Measurements from ENCODE around the gene MEOX2.

Gene MEOX2

DNA sequence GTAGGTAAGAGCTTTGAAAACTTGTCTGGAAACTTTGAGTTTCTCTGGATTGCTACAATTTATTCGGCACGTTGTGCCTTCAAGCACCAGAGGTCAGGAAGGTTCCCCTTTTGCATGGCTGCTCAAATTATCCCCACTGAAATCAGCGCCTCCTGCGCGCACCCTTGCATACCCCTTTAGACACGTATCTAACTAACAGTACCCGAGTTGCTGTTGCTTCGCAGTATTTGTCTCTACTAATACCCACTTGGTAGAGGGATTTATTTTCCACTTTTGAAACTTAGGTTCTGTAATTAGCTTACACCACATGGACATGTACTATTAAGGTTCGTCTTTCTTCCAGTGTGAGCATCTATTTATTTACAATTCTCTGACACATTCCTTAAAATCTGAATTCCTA, 1.6 kb downstream of the MEOX2 start:
- TF ChIP-seq POLR2AphosphoS5 (IDR thresholded peaks at IDR 0.05; ENCODE audit: borderline replicate concordance, low read depth, low read length) (no peak), FOXP2 (optimal IDR thresholded peaks at IDR 0.05; ENCODE audit: control extremely low read depth, extremely low read length, insufficient read depth) (no peak), EZH2 (IDR thresholded peaks at IDR 0.05) (no peak)
- no peak for DNase-seq (ENCODE audit: low read depth, low spot score)
- Histone ChIP-seq H3K36me3 (ENCODE audit: insufficient read depth, low read length) (no peaks in the 10 kb centered on the region), H3K9me3 (ENCODE audit: low read depth, low read length) (no peaks in the 10 kb centered on the region), H3K9ac (ENCODE audit: insufficient read length) (no peak overlapping the region), H3K4me3 (peak overlapping the region; percentile 81; the same call in 1 of the 2 replicates), H3K27ac (no peak overlapping the region)

DNA sequence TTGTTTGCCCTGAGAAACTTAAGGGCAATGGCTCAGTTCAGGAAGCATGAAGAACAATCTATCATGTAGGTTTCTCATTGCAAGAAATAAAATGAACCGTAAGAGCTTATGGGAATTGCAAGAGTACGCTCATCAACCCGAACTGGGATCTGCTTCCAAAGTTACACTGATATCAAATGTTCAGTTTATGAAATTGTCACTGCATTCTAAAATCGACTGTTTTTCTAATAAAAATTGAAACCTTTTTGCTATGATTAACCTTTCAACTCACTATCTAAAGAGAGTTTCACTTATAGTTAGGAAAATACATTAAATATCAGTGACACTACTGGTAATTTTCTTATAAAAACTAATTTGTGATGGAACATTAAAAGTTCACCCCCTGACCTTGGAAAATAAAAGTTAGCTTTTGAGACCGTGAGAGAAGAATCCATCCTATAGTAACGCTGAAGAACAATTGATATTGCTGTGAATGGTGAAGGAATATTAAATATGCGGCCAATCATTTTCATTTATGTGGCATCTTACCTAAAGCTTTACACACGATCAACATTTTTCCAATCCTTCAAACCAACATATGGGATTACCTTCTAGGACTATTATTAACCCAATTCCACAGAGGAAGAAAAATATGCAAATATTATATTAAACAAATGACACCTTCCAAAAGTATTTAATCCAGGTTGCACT, 2.2 kb downstream of the MEOX2 start:
- Histone ChIP-seq H3K9ac (ENCODE audit: insufficient read length) (no peak overlapping the region), H3K27ac (no peak overlapping the region), H3K9me3 (ENCODE audit: low read depth, low read length) (no peaks in the 10 kb centered on the region), H3K36me3 (ENCODE audit: insufficient read depth, low read length) (no peaks in the 10 kb centered on the region), H3K4me3 (no peak overlapping the region)
- DNase-seq (ENCODE audit: low read depth, low spot score), result no peak
- no peak for TF ChIP-seq FOXP2 (optimal IDR thresholded peaks at IDR 0.05; ENCODE audit: control extremely low read depth, extremely low read length, insufficient read depth)
- no peak for TF ChIP-seq EZH2 (IDR thresholded peaks at IDR 0.05)
- no peak for TF ChIP-seq POLR2AphosphoS5 (IDR thresholded peaks at IDR 0.05; ENCODE audit: borderline replicate concordance, low read depth, low read length)

DNA sequence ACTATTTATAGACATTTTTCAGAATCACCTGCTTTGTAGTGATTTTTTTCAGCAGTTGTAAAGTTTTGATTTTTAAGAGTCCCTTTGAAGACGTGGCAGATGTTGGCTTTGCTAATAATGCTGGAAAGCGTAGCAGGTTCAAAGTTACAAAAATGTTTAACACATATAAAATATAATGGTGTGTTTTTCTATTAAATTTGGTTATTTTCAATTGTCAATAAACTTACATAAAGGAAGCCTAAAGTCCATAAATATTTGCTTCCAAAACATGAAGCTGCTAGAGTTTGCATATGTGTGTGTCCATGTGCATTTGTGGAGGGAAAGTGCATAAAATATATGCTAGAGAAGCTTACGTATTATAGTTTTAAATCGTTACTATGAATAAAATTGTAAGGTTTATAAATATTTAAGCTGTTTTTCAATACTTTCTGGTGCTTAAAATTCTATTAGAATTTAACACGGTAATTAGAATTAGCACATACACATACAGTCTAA, 3.7 kb downstream of the MEOX2 start:
- Histone ChIP-seq H3K27ac (no peak overlapping the region), H3K36me3 (ENCODE audit: insufficient read depth, low read length) (no peaks in the 10 kb centered on the region), H3K4me3 (no peak overlapping the region), H3K9me3 (ENCODE audit: low read depth, low read length) (no peaks in the 10 kb centered on the region), H3K9ac (ENCODE audit: insufficient read length) (no peak overlapping the region)
- no peak for DNase-seq (ENCODE audit: low read depth, low spot score)
- TF ChIP-seq FOXP2 (optimal IDR thresholded peaks at IDR 0.05; ENCODE audit: control extremely low read depth, extremely low read length, insufficient read depth) (no peak), POLR2AphosphoS5 (IDR thresholded peaks at IDR 0.05; ENCODE audit: borderline replicate concordance, low read depth, low read length) (no peak), EZH2 (IDR thresholded peaks at IDR 0.05) (no peak)

DNA sequence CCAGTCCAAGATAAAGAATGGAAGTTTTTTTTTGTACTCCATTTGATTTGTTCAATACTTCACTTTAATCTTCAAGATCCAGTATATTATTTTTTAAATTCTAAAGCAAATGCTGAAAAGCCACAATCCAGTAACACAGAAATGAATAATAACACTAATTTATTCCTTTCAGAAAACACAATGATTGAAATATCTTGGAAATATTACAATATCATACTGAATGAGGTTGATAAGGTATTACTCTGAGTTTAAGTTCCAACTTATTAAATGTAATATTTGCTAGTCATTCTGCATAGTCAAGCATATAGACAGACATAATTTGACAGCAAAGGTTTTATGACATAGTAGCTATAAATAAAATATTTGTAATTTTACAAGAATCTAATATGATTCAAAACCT, 4.4 kb downstream of the MEOX2 start:
- H3K9me3 ChIP-seq (ENCODE audit: low read depth, low read length), result no peaks in the 10 kb centered on the region
- H3K36me3 ChIP-seq (ENCODE audit: insufficient read depth, low read length), result no peaks in the 10 kb centered on the region
- no peak overlapping the region for H3K9ac ChIP-seq (ENCODE audit: insufficient read length)
- TF ChIP-seq EZH2 (IDR thresholded peaks at IDR 0.05) (no peak), FOXP2 (optimal IDR thresholded peaks at IDR 0.05; ENCODE audit: control extremely low read depth, extremely low read length, insufficient read depth) (no peak), POLR2AphosphoS5 (IDR thresholded peaks at IDR 0.05; ENCODE audit: borderline replicate concordance, low read depth, low read length) (no peak)
- no peak overlapping the region for H3K4me3 ChIP-seq
- H3K27ac ChIP-seq, result no peak overlapping the region
- no peak for DNase-seq (ENCODE audit: low read depth, low spot score)

DNA sequence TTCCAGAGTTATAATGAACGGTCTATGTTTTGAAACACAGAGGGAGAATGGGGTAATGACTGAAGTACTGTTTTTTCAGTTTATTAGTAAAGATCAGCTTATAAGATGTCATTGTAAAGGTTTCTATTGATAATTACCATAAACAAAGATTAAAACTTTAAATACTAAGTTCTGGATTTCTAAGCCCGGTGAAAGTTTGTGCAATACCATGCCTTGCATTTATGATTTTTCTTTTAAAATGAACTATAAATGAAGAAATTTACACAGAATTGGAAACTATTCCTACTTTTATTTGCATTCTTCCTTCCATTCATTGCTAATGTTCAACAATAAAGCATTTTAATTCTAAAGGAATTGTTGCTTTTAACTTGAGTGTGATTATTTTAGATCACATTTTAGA, 4.9 kb downstream of the MEOX2 start:
- H3K36me3 ChIP-seq (ENCODE audit: insufficient read depth, low read length), result no peaks in the 10 kb centered on the region
- TF ChIP-seq POLR2AphosphoS5 (IDR thresholded peaks at IDR 0.05; ENCODE audit: borderline replicate concordance, low read depth, low read length), result no peak
- TF ChIP-seq FOXP2 (optimal IDR thresholded peaks at IDR 0.05; ENCODE audit: control extremely low read depth, extremely low read length, insufficient read depth), result no peak
- TF ChIP-seq EZH2 (IDR thresholded peaks at IDR 0.05), result no peak
- DNase-seq (ENCODE audit: low read depth, low spot score), result no peak
- no peaks in the 10 kb centered on the region for H3K9me3 ChIP-seq (ENCODE audit: low read depth, low read length)
- H3K9ac ChIP-seq (ENCODE audit: insufficient read length), result no peak overlapping the region
- no peak overlapping the region for H3K4me3 ChIP-seq
- H3K27ac ChIP-seq, result no peak overlapping the region

DNA sequence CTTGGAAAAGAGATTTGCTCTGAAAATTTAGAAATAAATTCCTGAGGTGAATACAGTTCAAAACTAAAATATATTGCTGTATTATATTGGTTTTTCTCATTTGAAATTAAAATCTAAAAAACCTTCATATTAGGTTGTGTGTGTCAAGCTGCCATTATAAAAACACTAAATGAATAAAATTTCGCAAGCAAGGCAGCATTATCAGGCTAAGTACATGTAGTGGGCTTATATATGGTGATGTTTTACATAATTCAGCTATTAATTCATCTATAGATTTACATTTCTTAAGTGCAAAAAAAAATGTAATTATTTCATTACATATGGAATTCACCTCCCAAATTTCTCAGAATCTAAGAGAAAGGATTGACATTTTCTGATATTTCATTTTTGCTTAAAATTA, 5.3 kb downstream of the MEOX2 start:
- TF ChIP-seq EZH2 (IDR thresholded peaks at IDR 0.05) (no peak), POLR2AphosphoS5 (IDR thresholded peaks at IDR 0.05; ENCODE audit: borderline replicate concordance, low read depth, low read length) (no peak), FOXP2 (optimal IDR thresholded peaks at IDR 0.05; ENCODE audit: control extremely low read depth, extremely low read length, insufficient read depth) (no peak)
- Histone ChIP-seq H3K9me3 (ENCODE audit: low read depth, low read length) (no peaks in the 10 kb centered on the region), H3K4me3 (no peak overlapping the region), H3K27ac (no peak overlapping the region), H3K9ac (ENCODE audit: insufficient read length) (no peak overlapping the region), H3K36me3 (ENCODE audit: insufficient read depth, low read length) (no peaks in the 10 kb centered on the region)
- no peak for DNase-seq (ENCODE audit: low read depth, low spot score)

DNA sequence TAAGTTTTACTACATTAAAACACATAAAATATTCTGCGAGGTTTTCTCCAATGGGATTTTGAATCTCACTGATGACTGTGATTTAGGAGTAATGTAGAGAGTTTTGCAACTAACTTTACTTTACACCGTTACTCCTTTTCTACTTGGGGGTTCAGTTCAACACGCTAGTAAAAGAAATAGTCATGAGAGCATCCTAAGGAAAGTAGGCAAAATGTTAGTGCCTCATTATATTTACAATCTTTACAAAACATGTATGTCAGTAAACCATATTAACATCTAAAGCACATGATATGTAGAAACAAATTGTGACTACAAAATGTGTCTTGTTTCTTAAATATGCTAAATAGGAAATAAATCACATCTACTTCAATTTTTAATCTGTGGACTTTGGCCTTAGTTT, 6.0 kb downstream of the MEOX2 start:
- Histone ChIP-seq H3K36me3 (ENCODE audit: insufficient read depth, low read length) (no peaks in the 10 kb centered on the region), H3K9me3 (ENCODE audit: low read depth, low read length) (no peaks in the 10 kb centered on the region), H3K9ac (ENCODE audit: insufficient read length) (no peak overlapping the region), H3K4me3 (no peak overlapping the region), H3K27ac (no peak overlapping the region)
- no peak for DNase-seq (ENCODE audit: low read depth, low spot score)
- no peak for TF ChIP-seq FOXP2 (optimal IDR thresholded peaks at IDR 0.05; ENCODE audit: control extremely low read depth, extremely low read length, insufficient read depth)
- TF ChIP-seq EZH2 (IDR thresholded peaks at IDR 0.05), result no peak
- no peak for TF ChIP-seq POLR2AphosphoS5 (IDR thresholded peaks at IDR 0.05; ENCODE audit: borderline replicate concordance, low read depth, low read length)

DNA sequence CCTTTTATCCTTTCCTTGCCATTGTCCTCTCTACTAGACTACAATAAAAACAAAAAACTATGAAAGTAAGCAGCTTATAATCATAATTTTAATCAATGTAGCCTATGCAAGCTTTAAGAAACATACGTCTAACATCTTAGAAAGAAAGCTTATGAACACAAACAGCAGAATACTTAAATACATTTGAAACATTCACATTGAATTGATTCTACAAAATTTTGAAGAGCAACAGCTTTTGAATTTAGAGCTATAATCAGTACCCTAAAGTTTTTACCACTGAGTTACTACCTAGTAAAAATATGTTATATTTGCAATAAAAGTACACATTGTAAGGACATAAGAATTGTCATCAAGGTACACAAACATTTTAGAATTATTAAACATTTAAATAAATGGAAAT, 7.2 kb downstream of the MEOX2 start:
- Histone ChIP-seq H3K9ac (ENCODE audit: insufficient read length) (no peak overlapping the region), H3K9me3 (ENCODE audit: low read depth, low read length) (no peaks in the 10 kb centered on the region), H3K36me3 (ENCODE audit: insufficient read depth, low read length) (no peaks in the 10 kb centered on the region), H3K4me3 (no peak overlapping the region), H3K27ac (no peak overlapping the region)
- DNase-seq (ENCODE audit: low read depth, low spot score), result no peak
- no peak for TF ChIP-seq EZH2 (IDR thresholded peaks at IDR 0.05)
- no peak for TF ChIP-seq POLR2AphosphoS5 (IDR thresholded peaks at IDR 0.05; ENCODE audit: borderline replicate concordance, low read depth, low read length)
- TF ChIP-seq FOXP2 (optimal IDR thresholded peaks at IDR 0.05; ENCODE audit: control extremely low read depth, extremely low read length, insufficient read depth), result no peak

DNA sequence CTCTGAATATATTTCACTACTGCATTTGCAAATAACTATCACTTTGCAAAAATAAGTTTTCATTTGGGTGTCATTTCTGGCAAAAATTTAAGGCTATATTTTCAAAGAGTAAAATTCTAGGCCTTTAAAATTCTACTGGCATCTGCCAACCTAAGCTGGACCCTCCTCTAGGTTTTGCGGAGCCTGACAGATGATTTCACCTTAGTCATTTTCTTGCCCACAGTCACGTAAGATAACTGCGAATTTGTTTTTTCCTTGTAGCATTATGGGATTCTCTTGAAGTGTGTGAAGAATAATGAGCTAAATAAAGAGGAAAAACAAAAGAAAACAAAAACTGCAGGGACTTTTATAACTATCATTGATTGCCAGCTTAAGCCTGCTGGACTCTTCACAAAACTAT, 7.8 kb downstream of the MEOX2 start:
- no peak for DNase-seq (ENCODE audit: low read depth, low spot score)
- TF ChIP-seq POLR2AphosphoS5 (IDR thresholded peaks at IDR 0.05; ENCODE audit: borderline replicate concordance, low read depth, low read length) (no peak), EZH2 (IDR thresholded peaks at IDR 0.05) (no peak)
- Histone ChIP-seq H3K36me3 (ENCODE audit: insufficient read depth, low read length) (no peaks in the 10 kb centered on the region), H3K4me3 (no peak overlapping the region), H3K9ac (ENCODE audit: insufficient read length) (no peak overlapping the region), H3K27ac (no peak overlapping the region), H3K9me3 (ENCODE audit: low read depth, low read length) (no peaks in the 10 kb centered on the region)
